ENCODE measurements around the gene SIKE1.

DNA sequence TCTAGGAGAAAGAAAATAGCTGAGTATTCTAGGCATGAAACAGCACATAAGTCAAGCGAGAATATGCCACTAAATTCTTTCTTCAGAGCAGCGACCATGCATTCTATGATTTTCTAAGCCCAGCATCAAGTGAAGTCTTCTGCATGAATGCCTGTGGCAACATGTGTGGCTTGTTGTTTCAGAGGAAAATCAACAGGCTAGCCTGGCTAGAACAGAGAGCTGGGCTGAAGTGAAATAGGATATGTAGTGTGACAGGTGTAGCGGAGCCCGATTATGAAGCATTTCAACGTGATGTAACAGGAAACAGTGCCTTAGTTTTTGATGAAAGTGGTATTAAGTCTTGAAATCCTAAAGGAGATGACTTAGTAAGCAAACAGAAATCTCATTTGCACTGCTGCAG lies 29.7 kb downstream of the SIKE1 start:
- TF ChIP-seq EZH2 (IDR thresholded peaks at IDR 0.05): no peak
- TF ChIP-seq, protein P1, sequence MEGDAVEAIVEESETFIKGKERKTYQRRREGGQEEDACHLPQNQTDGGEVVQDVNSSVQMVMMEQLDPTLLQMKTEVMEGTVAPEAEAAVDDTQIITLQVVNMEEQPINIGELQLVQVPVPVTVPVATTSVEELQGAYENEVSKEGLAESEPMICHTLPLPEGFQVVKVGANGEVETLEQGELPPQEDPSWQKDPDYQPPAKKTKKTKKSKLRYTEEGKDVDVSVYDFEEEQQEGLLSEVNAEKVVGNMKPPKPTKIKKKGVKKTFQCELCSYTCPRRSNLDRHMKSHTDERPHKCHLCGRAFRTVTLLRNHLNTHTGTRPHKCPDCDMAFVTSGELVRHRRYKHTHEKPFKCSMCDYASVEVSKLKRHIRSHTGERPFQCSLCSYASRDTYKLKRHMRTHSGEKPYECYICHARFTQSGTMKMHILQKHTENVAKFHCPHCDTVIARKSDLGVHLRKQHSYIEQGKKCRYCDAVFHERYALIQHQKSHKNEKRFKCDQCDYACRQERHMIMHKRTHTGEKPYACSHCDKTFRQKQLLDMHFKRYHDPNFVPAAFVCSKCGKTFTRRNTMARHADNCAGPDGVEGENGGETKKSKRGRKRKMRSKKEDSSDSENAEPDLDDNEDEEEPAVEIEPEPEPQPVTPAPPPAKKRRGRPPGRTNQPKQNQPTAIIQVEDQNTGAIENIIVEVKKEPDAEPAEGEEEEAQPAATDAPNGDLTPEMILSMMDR (IDR thresholded peaks at IDR 0.05 in 2 of 3, conservative IDR thresholded peaks at IDR 0.05 in 1 of 3; ENCODE audit: borderline replicate concordance in 1 of 3, insufficient read depth in 1 of 3, low read depth in 2 of 3, low read length in 2 of 3): no peak
- TF ChIP-seq POLR2AphosphoS5 (IDR thresholded peaks at IDR 0.05; ENCODE audit: low read depth, low read length): no peak
- no peak for TF ChIP-seq RAD21 (IDR thresholded peaks at IDR 0.05; ENCODE audit: low read depth)
- TF ChIP-seq EZH2phosphoT487 (IDR thresholded peaks at IDR 0.05; ENCODE audit: borderline replicate concordance): no peak
- TF ChIP-seq TCF7L2 (IDR thresholded peaks at IDR 0.05; ENCODE audit: borderline replicate concordance, extremely low read depth, insufficient read depth, insufficient read length): no peak
- TF ChIP-seq, protein P2, sequence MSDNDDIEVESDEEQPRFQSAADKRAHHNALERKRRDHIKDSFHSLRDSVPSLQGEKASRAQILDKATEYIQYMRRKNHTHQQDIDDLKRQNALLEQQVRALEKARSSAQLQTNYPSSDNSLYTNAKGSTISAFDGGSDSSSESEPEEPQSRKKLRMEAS (IDR thresholded peaks at IDR 0.05): no peak
- TF ChIP-seq, protein P3, sequence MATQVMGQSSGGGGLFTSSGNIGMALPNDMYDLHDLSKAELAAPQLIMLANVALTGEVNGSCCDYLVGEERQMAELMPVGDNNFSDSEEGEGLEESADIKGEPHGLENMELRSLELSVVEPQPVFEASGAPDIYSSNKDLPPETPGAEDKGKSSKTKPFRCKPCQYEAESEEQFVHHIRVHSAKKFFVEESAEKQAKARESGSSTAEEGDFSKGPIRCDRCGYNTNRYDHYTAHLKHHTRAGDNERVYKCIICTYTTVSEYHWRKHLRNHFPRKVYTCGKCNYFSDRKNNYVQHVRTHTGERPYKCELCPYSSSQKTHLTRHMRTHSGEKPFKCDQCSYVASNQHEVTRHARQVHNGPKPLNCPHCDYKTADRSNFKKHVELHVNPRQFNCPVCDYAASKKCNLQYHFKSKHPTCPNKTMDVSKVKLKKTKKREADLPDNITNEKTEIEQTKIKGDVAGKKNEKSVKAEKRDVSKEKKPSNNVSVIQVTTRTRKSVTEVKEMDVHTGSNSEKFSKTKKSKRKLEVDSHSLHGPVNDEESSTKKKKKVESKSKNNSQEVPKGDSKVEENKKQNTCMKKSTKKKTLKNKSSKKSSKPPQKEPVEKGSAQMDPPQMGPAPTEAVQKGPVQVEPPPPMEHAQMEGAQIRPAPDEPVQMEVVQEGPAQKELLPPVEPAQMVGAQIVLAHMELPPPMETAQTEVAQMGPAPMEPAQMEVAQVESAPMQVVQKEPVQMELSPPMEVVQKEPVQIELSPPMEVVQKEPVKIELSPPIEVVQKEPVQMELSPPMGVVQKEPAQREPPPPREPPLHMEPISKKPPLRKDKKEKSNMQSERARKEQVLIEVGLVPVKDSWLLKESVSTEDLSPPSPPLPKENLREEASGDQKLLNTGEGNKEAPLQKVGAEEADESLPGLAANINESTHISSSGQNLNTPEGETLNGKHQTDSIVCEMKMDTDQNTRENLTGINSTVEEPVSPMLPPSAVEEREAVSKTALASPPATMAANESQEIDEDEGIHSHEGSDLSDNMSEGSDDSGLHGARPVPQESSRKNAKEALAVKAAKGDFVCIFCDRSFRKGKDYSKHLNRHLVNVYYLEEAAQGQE (IDR thresholded peaks at IDR 0.05; ENCODE audit: low read depth): no peak
- no peak for TF ChIP-seq JUND (IDR thresholded peaks at IDR 0.05)
- TF ChIP-seq FOSL1 (IDR thresholded peaks at IDR 0.05; ENCODE audit: low read depth): no peak
- TF ChIP-seq, protein P4, sequence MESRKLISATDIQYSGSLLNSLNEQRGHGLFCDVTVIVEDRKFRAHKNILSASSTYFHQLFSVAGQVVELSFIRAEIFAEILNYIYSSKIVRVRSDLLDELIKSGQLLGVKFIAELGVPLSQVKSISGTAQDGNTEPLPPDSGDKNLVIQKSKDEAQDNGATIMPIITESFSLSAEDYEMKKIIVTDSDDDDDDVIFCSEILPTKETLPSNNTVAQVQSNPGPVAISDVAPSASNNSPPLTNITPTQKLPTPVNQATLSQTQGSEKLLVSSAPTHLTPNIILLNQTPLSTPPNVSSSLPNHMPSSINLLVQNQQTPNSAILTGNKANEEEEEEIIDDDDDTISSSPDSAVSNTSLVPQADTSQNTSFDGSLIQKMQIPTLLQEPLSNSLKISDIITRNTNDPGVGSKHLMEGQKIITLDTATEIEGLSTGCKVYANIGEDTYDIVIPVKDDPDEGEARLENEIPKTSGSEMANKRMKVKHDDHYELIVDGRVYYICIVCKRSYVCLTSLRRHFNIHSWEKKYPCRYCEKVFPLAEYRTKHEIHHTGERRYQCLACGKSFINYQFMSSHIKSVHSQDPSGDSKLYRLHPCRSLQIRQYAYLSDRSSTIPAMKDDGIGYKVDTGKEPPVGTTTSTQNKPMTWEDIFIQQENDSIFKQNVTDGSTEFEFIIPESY (IDR thresholded peaks at IDR 0.05; ENCODE audit: extremely low read depth, insufficient replicate concordance, low read length): no peak
- no peak for TF ChIP-seq SP1 (IDR thresholded peaks at IDR 0.05; ENCODE audit: low read depth)
- TF ChIP-seq YY1 (IDR thresholded peaks at IDR 0.05; ENCODE audit: extremely low read depth, insufficient replicate concordance, low read depth, low read length): no peak

Data from HCT116 (cell line).